Measurements from ENCODE around the gene VIPR2.

The VIPR2 gene

GRCh38 chr7:159039716-159040115 is 105.0 kb downstream of the VIPR2 start:
- H3K4ac ChIP-seq (ENCODE audit: low read length), result no peak overlapping the region
- H3K36me3 ChIP-seq (replicated peaks in 1 of 2; ENCODE audit: control insufficient read depth in 2 of 2, insufficient read depth in 2 of 2, low read length in 2 of 2), result peaks cover 0 to 1% of the 10 kb centered on the region in 2 donors
- no peak overlapping the region for H2BK120ac ChIP-seq (ENCODE audit: low read depth, low read length)
- no peak overlapping the region for H2BK12ac ChIP-seq (ENCODE audit: low read length)
- no peaks in the 10 kb centered on the region for H3K79me1 ChIP-seq (ENCODE audit: low read depth, low read length)
- no peak overlapping the region for H2AK5ac ChIP-seq (ENCODE audit: low read depth, low read length)
- no peak overlapping the region for H3K9ac ChIP-seq (ENCODE audit: low read depth, low read length, poor library complexity)
- H3K4me2 ChIP-seq (ENCODE audit: insufficient read depth, low read length, poor library complexity, severe bottlenecking), result no peak overlapping the region
- no CpG with 5 or more reads among the region's 14 CpGs for WGBS, 2 donors (ENCODE audit: extremely low coverage in 2 of 2, insufficient read length in 2 of 2, insufficient replicate concordance in 1 of 2)
- H3K4me3 ChIP-seq (ENCODE audit: low read length in 2 of 2), result no peak overlapping the region
- H3K9me3 ChIP-seq (replicated peaks in 1 of 2; ENCODE audit: control insufficient read depth in 2 of 2, insufficient read depth in 1 of 2, low read depth in 1 of 2, low read length in 2 of 2), result peaks cover 2 to 11% of the 10 kb centered on the region in 2 donors
- DNase-seq (ENCODE audit: low spot score), result no peak
- H3K27ac ChIP-seq (replicated peaks; ENCODE audit: low read length), result no peak overlapping the region
- no peak overlapping the region for H4K91ac ChIP-seq (ENCODE audit: low read depth, low read length, poor library complexity)
- H3K18ac ChIP-seq (ENCODE audit: low read length), result peak overlapping the region; percentile 20
- H2BK5ac ChIP-seq (ENCODE audit: low read length), result no peak overlapping the region
- H4K8ac ChIP-seq (ENCODE audit: low read depth, low read length), result no peak overlapping the region
- no peak overlapping the region for H2AFZ ChIP-seq (ENCODE audit: low read length)
- no peak overlapping the region for H2BK15ac ChIP-seq (ENCODE audit: low read length)
- H3K23ac ChIP-seq (ENCODE audit: low read depth, low read length, poor library complexity), result peak overlapping the region; percentile 11
- H3K27me3 ChIP-seq (ENCODE audit: control insufficient read depth in 3 of 3, insufficient read depth in 3 of 3, low read depth in 1 of 3, low read length in 3 of 3), result peaks cover 0 to 15% (median 0%) of the 10 kb centered on the region in 3 experiments
- peaks cover 0 to 5% of the 10 kb centered on the region in 2 donors for H3K4me1 ChIP-seq (ENCODE audit: control insufficient read depth in 2 of 2, insufficient read depth in 1 of 2, low read depth in 1 of 2, low read length in 2 of 2)
- no peak overlapping the region for H3K14ac ChIP-seq (ENCODE audit: low read length)

GRCh38 chr7:159038066-159038465 is 106.6 kb downstream of the VIPR2 start:
- peaks cover 0 to 7% of the 10 kb centered on the region in 2 donors for H3K4me1 ChIP-seq (ENCODE audit: control insufficient read depth in 2 of 2, insufficient read depth in 1 of 2, low read depth in 1 of 2, low read length in 2 of 2)
- no peak overlapping the region for H3K18ac ChIP-seq (ENCODE audit: low read length)
- H4K91ac ChIP-seq (ENCODE audit: low read depth, low read length, poor library complexity), result no peak overlapping the region
- peak overlapping the region; percentile 41 for H2AK5ac ChIP-seq (ENCODE audit: low read depth, low read length)
- H3K23ac ChIP-seq (ENCODE audit: low read depth, low read length, poor library complexity), result no peak overlapping the region
- H2AFZ ChIP-seq (ENCODE audit: low read length), result no peak overlapping the region
- H2BK12ac ChIP-seq (ENCODE audit: low read length), result no peak overlapping the region
- H2BK15ac ChIP-seq (ENCODE audit: low read length), result no peak overlapping the region
- H3K36me3 ChIP-seq (replicated peaks in 1 of 2; ENCODE audit: control insufficient read depth in 2 of 2, insufficient read depth in 2 of 2, low read length in 2 of 2), result peaks cover 0 to 1% of the 10 kb centered on the region in 2 donors
- H2BK120ac ChIP-seq (ENCODE audit: low read depth, low read length), result no peak overlapping the region
- no CpG with 5 or more reads among the region's 10 CpGs for WGBS, 2 donors (ENCODE audit: extremely low coverage in 2 of 2, insufficient read length in 2 of 2, insufficient replicate concordance in 1 of 2)
- H3K9me3 ChIP-seq (replicated peaks in 1 of 2; ENCODE audit: control insufficient read depth in 2 of 2, insufficient read depth in 1 of 2, low read depth in 1 of 2, low read length in 2 of 2), result peaks cover 0 to 6% of the 10 kb centered on the region in 2 donors
- H3K9ac ChIP-seq (ENCODE audit: low read depth, low read length, poor library complexity), result no peak overlapping the region
- H2BK5ac ChIP-seq (ENCODE audit: low read length), result no peak overlapping the region
- H3K4me2 ChIP-seq (ENCODE audit: insufficient read depth, low read length, poor library complexity, severe bottlenecking), result no peak overlapping the region
- DNase-seq (ENCODE audit: low spot score), result no peak
- no peak overlapping the region for H3K27ac ChIP-seq (replicated peaks; ENCODE audit: low read length)
- H3K4me3 ChIP-seq (ENCODE audit: low read length in 2 of 2), result no peak overlapping the region
- no peaks in the 10 kb centered on the region for H3K79me1 ChIP-seq (ENCODE audit: low read depth, low read length)
- peaks cover 0 to 21% (median 0%) of the 10 kb centered on the region in 3 experiments for H3K27me3 ChIP-seq (ENCODE audit: control insufficient read depth in 3 of 3, insufficient read depth in 3 of 3, low read depth in 1 of 3, low read length in 3 of 3)
- H4K8ac ChIP-seq (ENCODE audit: low read depth, low read length), result no peak overlapping the region
- H3K14ac ChIP-seq (ENCODE audit: low read length), result no peak overlapping the region
- no peak overlapping the region for H3K4ac ChIP-seq (ENCODE audit: low read length)

GRCh38 chr7:159036916-159037605 is 107.6 kb downstream of the VIPR2 start:
- Histone ChIP-seq H3K18ac (ENCODE audit: low read length) (peak overlapping the region; percentile 59), H3K27ac (replicated peaks; ENCODE audit: low read length) (no peak overlapping the region), H3K36me3 (replicated peaks in 1 of 2; ENCODE audit: control insufficient read depth in 2 of 2, insufficient read depth in 2 of 2, low read length in 2 of 2) (no peaks in the 10 kb centered on the region), H3K23ac (ENCODE audit: low read depth, low read length, poor library complexity) (no peak overlapping the region), H3K4ac (ENCODE audit: low read length) (no peak overlapping the region), H3K27me3 (ENCODE audit: control insufficient read depth in 3 of 3, insufficient read depth in 3 of 3, low read depth in 1 of 3, low read length in 3 of 3) (peaks cover 0 to 30% (median 0%) of the 10 kb centered on the region in 3 experiments), H3K9me3 (replicated peaks in 1 of 2; ENCODE audit: control insufficient read depth in 2 of 2, insufficient read depth in 1 of 2, low read depth in 1 of 2, low read length in 2 of 2) (peaks cover 0 to 3% of the 10 kb centered on the region in 2 donors), H2BK120ac (ENCODE audit: low read depth, low read length) (no peak overlapping the region), H3K9ac (ENCODE audit: low read depth, low read length, poor library complexity) (no peak overlapping the region), H3K14ac (ENCODE audit: low read length) (no peak overlapping the region), H2BK12ac (ENCODE audit: low read length) (no peak overlapping the region), H2BK5ac (ENCODE audit: low read length) (no peak overlapping the region), H3K4me2 (ENCODE audit: insufficient read depth, low read length, poor library complexity, severe bottlenecking) (no peak overlapping the region), H4K8ac (ENCODE audit: low read depth, low read length) (no peak overlapping the region), H4K91ac (ENCODE audit: low read depth, low read length, poor library complexity) (no peak overlapping the region), H3K4me1 (ENCODE audit: control insufficient read depth in 2 of 2, insufficient read depth in 1 of 2, low read depth in 1 of 2, low read length in 2 of 2) (peaks cover 0 to 7% of the 10 kb centered on the region in 2 donors), H2BK15ac (ENCODE audit: low read length) (peak overlapping the region; percentile 1), H2AK5ac (ENCODE audit: low read depth, low read length) (no peak overlapping the region), H3K79me1 (ENCODE audit: low read depth, low read length) (no peaks in the 10 kb centered on the region), H2AFZ (ENCODE audit: low read length) (no peak overlapping the region), H3K4me3 (ENCODE audit: low read length in 2 of 2) (no peak overlapping the region)
- no CpG with 5 or more reads among the region's 21 CpGs for WGBS, 2 donors (ENCODE audit: extremely low coverage in 2 of 2, insufficient read length in 2 of 2, insufficient replicate concordance in 1 of 2)
- DNase-seq (ENCODE audit: low spot score), result no peak

GRCh38 chr7:159035571-159036073 is 109.0 kb downstream of the VIPR2 start:
- Histone ChIP-seq H4K8ac (ENCODE audit: low read depth, low read length) (no peak overlapping the region), H2BK12ac (ENCODE audit: low read length) (peak overlapping the region; percentile 8), H2AFZ (ENCODE audit: low read length) (no peak overlapping the region), H3K4me3 (ENCODE audit: low read length in 2 of 2) (no peak overlapping the region), H3K23ac (ENCODE audit: low read depth, low read length, poor library complexity) (peak overlapping the region; percentile 4), H3K18ac (ENCODE audit: low read length) (peak overlapping the region; percentile 58), H3K9me3 (replicated peaks in 1 of 2; ENCODE audit: control insufficient read depth in 2 of 2, insufficient read depth in 1 of 2, low read depth in 1 of 2, low read length in 2 of 2) (no peaks in the 10 kb centered on the region), H2AK5ac (ENCODE audit: low read depth, low read length) (peak overlapping the region; percentile 16), H3K27me3 (ENCODE audit: control insufficient read depth in 3 of 3, insufficient read depth in 3 of 3, low read depth in 1 of 3, low read length in 3 of 3) (peaks cover 0 to 42% (median 0%) of the 10 kb centered on the region in 3 experiments), H3K4me1 (ENCODE audit: control insufficient read depth in 2 of 2, insufficient read depth in 1 of 2, low read depth in 1 of 2, low read length in 2 of 2) (peaks cover 7 to 17% of the 10 kb centered on the region in 2 donors), H3K36me3 (replicated peaks in 1 of 2; ENCODE audit: control insufficient read depth in 2 of 2, insufficient read depth in 2 of 2, low read length in 2 of 2) (no peaks in the 10 kb centered on the region), H2BK5ac (ENCODE audit: low read length) (no peak overlapping the region), H3K9ac (ENCODE audit: low read depth, low read length, poor library complexity) (no peak overlapping the region), H3K4ac (ENCODE audit: low read length) (no peak overlapping the region), H3K79me1 (ENCODE audit: low read depth, low read length) (no peaks in the 10 kb centered on the region), H2BK120ac (ENCODE audit: low read depth, low read length) (no peak overlapping the region), H3K4me2 (ENCODE audit: insufficient read depth, low read length, poor library complexity, severe bottlenecking) (no peak overlapping the region), H4K91ac (ENCODE audit: low read depth, low read length, poor library complexity) (no peak overlapping the region), H2BK15ac (ENCODE audit: low read length) (no peak overlapping the region), H3K14ac (ENCODE audit: low read length) (no peak overlapping the region), H3K27ac (replicated peaks; ENCODE audit: low read length) (no peak overlapping the region)
- WGBS, 2 donors (ENCODE audit: extremely low coverage in 2 of 2, insufficient read length in 2 of 2, insufficient replicate concordance in 1 of 2), result no CpG with 5 or more reads among the region's 21 CpGs
- no peak for DNase-seq (ENCODE audit: low spot score)
